ENCODE data around the gene KCNK10. TPM values are rescaled to one million over a fixed set of nuclear protein-coding genes. Genes with fewer than 3 reads are reported as not detected.

KCNK10 gene
- total RNA-seq, 4 donors from 2014 or later, result 0.02 TPM; not detected in 3

DNA sequence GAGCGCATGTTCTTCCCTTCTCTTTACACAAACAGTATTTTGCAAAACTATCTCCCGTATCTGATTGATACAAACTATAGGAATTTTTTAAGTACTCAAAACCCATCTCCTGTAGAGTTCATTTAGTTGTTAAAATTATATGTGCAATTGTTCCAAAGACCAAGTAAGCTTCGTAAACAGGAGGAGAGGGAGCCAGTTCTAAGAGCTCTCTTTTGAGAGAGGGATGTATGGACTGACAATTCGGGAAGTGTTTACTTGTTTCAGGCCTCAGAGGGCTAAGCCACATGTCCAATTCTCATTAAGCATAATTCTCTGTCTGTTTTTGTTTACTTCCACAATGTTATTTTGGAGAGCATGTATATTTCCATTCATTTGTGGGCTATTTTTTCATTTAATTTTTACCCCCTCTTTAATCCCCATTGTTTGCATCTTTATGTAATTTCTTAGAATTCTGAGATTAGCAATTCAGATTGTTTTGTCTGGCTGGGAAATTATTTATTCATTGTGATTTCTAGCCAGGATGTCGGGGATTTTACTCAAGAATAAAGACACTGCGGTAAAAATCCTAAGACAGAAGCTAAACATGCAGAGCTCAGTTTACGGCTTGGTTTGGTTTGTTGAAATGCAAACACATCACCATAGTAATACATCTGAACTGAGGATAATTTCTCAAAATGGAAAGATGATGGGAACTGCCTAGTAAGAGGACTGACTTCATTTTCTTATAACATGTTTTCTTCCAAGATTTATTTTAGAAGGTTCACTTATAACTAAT is 126.8 kb downstream of the KCNK10 start:
- no peak overlapping the region for H3K4me3 ChIP-seq (ENCODE audit: low read depth, poor library complexity, severe bottlenecking)
- 78 to 81% methylated on average over 7 of the region's 7 CpGs for WGBS, 2 donors
- intact Hi-C loops (cut with DNase I; ENCODE audit: low total_unique reads), result no loop called here
- TF ChIP-seq POLR2A (IDR thresholded peaks at IDR 0.05), result no peak
- TF ChIP-seq, protein P1, sequence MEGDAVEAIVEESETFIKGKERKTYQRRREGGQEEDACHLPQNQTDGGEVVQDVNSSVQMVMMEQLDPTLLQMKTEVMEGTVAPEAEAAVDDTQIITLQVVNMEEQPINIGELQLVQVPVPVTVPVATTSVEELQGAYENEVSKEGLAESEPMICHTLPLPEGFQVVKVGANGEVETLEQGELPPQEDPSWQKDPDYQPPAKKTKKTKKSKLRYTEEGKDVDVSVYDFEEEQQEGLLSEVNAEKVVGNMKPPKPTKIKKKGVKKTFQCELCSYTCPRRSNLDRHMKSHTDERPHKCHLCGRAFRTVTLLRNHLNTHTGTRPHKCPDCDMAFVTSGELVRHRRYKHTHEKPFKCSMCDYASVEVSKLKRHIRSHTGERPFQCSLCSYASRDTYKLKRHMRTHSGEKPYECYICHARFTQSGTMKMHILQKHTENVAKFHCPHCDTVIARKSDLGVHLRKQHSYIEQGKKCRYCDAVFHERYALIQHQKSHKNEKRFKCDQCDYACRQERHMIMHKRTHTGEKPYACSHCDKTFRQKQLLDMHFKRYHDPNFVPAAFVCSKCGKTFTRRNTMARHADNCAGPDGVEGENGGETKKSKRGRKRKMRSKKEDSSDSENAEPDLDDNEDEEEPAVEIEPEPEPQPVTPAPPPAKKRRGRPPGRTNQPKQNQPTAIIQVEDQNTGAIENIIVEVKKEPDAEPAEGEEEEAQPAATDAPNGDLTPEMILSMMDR (IDR thresholded peaks at IDR 0.05), result no peak
- no peak for DNase-seq (ENCODE audit: low spot score in 2 of 2)

GRCh38 chr14:88195676-88196075 is 127.4 kb downstream of the KCNK10 start:
- TF ChIP-seq, protein P1 (IDR thresholded peaks at IDR 0.05), result no peak
- intact Hi-C loops (cut with DNase I; ENCODE audit: low total_unique reads), result no loop called here
- no peak overlapping the region for H3K4me3 ChIP-seq (ENCODE audit: low read depth, poor library complexity, severe bottlenecking)
- 52 to 53% methylated on average over 7 of the region's 7 CpGs for WGBS, 2 donors
- no peak for DNase-seq (ENCODE audit: low spot score in 2 of 2)

DNA sequence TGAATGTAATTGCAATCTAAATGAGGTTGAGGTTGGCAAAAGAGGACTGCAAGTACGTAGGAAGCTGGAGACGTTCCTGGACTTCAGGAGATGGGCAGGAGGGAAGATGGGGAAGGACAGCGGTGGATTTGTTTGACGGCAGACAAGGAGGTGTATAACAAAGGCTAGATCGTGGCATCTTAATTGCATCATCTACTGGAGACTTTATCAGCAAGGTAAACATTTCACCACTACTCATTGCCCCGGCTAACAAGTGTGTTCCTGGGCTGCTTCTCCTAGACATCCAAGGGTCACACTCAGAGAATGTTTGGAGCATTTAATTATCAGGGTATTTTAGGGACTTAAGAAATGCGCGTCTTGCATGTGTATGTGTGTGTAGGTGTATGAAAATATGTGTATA is 128.5 kb downstream of the KCNK10 start:
- intact Hi-C loops (cut with DNase I; ENCODE audit: low total_unique reads), result no loop called here
- no peak overlapping the region for H3K4me3 ChIP-seq (ENCODE audit: low read depth, poor library complexity, severe bottlenecking)
- no peak for DNase-seq (ENCODE audit: low spot score in 2 of 2)
- WGBS, 2 donors, result 50 to 57% methylated on average over 8 of the region's 8 CpGs
- TF ChIP-seq POLR2A (IDR thresholded peaks at IDR 0.05), result no peak
- TF ChIP-seq, protein P1 (IDR thresholded peaks at IDR 0.05), result no peak

DNA sequence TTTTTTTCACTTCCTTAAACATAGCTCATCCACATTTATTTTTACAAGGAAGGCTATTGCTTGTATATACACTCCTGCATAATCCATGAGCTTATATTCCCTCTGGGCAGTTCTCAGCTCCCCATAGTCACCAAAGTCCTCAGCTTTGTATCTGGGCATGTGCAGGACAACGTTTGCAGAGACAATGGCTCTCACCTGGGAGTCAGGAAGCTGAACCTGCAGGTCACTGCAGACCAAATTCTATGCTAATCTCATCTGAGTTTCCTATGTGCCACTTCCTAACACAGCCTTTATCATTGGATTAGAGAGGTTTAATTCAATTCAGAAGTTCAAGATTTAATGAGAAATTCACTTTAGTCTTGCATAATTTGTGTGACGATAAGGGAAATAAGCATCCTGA is 131.5 kb downstream of the KCNK10 start:
- no peak overlapping the region for H3K4me3 ChIP-seq (ENCODE audit: low read depth, poor library complexity, severe bottlenecking)
- 57 to 60% methylated on average over 2 of the region's 2 CpGs for WGBS, 2 donors
- TF ChIP-seq, protein P1 (IDR thresholded peaks at IDR 0.05), result no peak
- no peak for TF ChIP-seq POLR2A (IDR thresholded peaks at IDR 0.05)
- intact Hi-C loops (cut with DNase I; ENCODE audit: low total_unique reads), result no loop called here
- DNase-seq (ENCODE audit: low spot score in 2 of 2), result no peak

- WGBS, 2 donors, result 24 to 32% methylated on average over 10 of the region's 10 CpGs
- intact Hi-C loops (cut with DNase I; ENCODE audit: low total_unique reads), result no loop called here
- no peak overlapping the region for H3K4me3 ChIP-seq (ENCODE audit: low read depth, poor library complexity, severe bottlenecking)
- peak in 1 of 2 donors; percentile 78 for DNase-seq (ENCODE audit: low spot score in 2 of 2)
- no peak for TF ChIP-seq POLR2A (IDR thresholded peaks at IDR 0.05)
- TF ChIP-seq, protein P1 (IDR thresholded peaks at IDR 0.05), result no peak
Measured at GRCh38 chr14:88189417-88190191, 133.5 kb downstream of the KCNK10 start.

All from lower leg skin (tissue), 4 donors.